Measurements from ENCODE around the gene PRUNE1.

PRUNE1 gene

GRCh38 chr1:150974580-150975478, 33.4 kb upstream of the PRUNE1 start, which contains the start of gene CERS2:
CERS2 (minus strand) TSS chr1:150974835; CDS start chr1:150969090, 5,745 bp downstream.
- TF ChIP-seq, protein P1, sequence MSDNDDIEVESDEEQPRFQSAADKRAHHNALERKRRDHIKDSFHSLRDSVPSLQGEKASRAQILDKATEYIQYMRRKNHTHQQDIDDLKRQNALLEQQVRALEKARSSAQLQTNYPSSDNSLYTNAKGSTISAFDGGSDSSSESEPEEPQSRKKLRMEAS (IDR thresholded peaks at IDR 0.05; ENCODE audit: low read depth, low read length): no peak
- TF ChIP-seq, protein P2, sequence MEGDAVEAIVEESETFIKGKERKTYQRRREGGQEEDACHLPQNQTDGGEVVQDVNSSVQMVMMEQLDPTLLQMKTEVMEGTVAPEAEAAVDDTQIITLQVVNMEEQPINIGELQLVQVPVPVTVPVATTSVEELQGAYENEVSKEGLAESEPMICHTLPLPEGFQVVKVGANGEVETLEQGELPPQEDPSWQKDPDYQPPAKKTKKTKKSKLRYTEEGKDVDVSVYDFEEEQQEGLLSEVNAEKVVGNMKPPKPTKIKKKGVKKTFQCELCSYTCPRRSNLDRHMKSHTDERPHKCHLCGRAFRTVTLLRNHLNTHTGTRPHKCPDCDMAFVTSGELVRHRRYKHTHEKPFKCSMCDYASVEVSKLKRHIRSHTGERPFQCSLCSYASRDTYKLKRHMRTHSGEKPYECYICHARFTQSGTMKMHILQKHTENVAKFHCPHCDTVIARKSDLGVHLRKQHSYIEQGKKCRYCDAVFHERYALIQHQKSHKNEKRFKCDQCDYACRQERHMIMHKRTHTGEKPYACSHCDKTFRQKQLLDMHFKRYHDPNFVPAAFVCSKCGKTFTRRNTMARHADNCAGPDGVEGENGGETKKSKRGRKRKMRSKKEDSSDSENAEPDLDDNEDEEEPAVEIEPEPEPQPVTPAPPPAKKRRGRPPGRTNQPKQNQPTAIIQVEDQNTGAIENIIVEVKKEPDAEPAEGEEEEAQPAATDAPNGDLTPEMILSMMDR (IDR thresholded peaks at IDR 0.05; ENCODE audit: low read depth, low read length): no peak
- TF ChIP-seq POLR2A (IDR thresholded peaks at IDR 0.05; ENCODE audit: extremely low read depth, insufficient read length) (peak; percentile 40), MYC (IDR thresholded peaks at IDR 0.05; ENCODE audit: low read depth, low read length) (no peak)
- H3K4me3 ChIP-seq (ENCODE audit: low read depth, low read length): peak within 1 kb of the TSS; percentile 93
- peak; percentile 85 for DNase-seq (ENCODE audit: low read depth)

GRCh38 chr1:150976401-150976821, 31.8 kb upstream of the PRUNE1 start:
- DNase-seq (ENCODE audit: low read depth): no peak
- H3K4me3 ChIP-seq (ENCODE audit: low read depth, low read length): peak overlapping the region; percentile 50
- TF ChIP-seq POLR2A (IDR thresholded peaks at IDR 0.05; ENCODE audit: extremely low read depth, insufficient read length): no peak
- TF ChIP-seq, protein P2 (IDR thresholded peaks at IDR 0.05; ENCODE audit: low read depth, low read length): no peak

- peak overlapping the region; percentile 50 for H3K4me3 ChIP-seq (ENCODE audit: low read depth, low read length)
- TF ChIP-seq, protein P1 (IDR thresholded peaks at IDR 0.05; ENCODE audit: low read depth, low read length): 0 out of 2 replicates have a peak, but pooled peaks have one; percentile 34
- TF ChIP-seq, protein P2 (IDR thresholded peaks at IDR 0.05; ENCODE audit: low read depth, low read length): no peak
- TF ChIP-seq MYC (IDR thresholded peaks at IDR 0.05; ENCODE audit: low read depth, low read length) (peak; percentile 64; the same call in 1 of the 2 replicates), POLR2A (IDR thresholded peaks at IDR 0.05; ENCODE audit: extremely low read depth, insufficient read length) (peak; percentile 71)
- peak; percentile 96 for DNase-seq (ENCODE audit: low read depth)
Observed at GRCh38 chr1:150976879-150977694, 31.2 kb upstream of the PRUNE1 start.

DNA sequence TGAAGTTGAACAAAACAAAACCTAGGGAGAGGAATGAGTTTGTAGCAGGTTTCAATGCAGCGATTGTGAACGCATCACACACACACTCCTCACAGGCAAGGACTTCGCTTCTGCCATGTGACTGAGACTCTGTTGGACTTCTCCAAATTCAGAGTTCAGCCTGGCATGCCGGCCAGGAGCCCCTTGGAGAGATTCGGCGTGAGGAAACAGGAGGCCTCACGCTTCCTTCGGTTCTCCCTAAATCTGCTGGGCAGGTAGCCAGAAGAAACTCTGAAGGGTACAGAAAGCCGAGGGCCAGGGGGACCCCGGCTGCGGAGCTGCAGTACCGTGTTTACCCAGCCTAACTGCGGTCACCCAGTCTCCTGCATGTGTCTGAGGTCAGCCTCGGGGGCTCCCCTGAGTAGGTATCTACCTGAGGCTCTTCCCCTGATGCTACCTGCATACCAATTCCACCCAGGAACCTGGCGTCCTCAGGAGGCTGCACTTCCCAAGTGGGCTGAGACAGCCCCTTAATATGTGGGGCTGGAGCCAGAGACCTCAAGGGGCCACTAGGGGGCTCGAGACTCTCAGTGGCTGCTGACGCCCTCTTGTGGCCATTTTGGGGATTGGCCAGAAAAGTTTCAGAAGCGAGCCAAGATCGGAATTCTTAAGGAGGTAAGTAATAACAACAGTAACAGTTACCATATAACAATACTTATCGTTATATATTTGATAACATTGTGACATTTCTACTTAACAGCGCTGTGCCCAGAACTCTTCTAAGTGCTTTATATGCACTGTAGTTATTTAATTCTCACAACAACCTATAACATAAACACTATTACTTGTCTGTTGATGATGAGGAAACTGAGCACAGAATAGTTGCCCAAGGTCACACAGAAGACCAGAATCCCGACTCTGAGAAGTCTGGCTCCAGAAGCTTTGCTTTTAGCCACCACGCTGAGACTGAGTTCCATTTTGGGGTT, 28.9 kb upstream of the PRUNE1 start:
- H3K4me3 ChIP-seq (ENCODE audit: low read depth, low read length): no peak overlapping the region
- TF ChIP-seq, protein P1 (IDR thresholded peaks at IDR 0.05; ENCODE audit: low read depth, low read length): no peak; the same call in 1 of the 2 replicates
- no peak for TF ChIP-seq POLR2A (IDR thresholded peaks at IDR 0.05; ENCODE audit: extremely low read depth, insufficient read length)
- TF ChIP-seq MYC (IDR thresholded peaks at IDR 0.05; ENCODE audit: low read depth, low read length): peak; percentile 39; the same call in 1 of the 2 replicates
- TF ChIP-seq, protein P2 (IDR thresholded peaks at IDR 0.05; ENCODE audit: low read depth, low read length): peak; percentile 100
- DNase-seq (ENCODE audit: low read depth): peak; percentile 88

Data from NB4 (cell line).